Stimulated activated naive CD4-positive, alpha-beta T cell treated with Interleukin-2 at 50 U/mL for 16 hours (primary cell): ENCODE results near the gene SYTL1.

Experiments
- DNase-seq: peaks from one replicate; lab custom pipeline; 2025; lab: John Stamatoyannopoulos, UW

Gene SYTL1

GRCh38 chr1:27364696-27365371, 23.0 kb downstream of the SYTL1 start:
- DNase-seq: no peak

- DNase-seq: peak; percentile 73
These were observed 23.7 kb downstream of the SYTL1 start for GRCh38 chr1:27365372-27366112.

- peak; percentile 68 for DNase-seq
These were observed 24.2 kb downstream of the SYTL1 start for GRCh38 chr1:27366113-27366410.

- DNase-seq: peak; percentile 29
These were observed 24.8 kb downstream of the SYTL1 start, which contains the start of gene MAP3K6 for GRCh38 chr1:27366411-27367159. Gene MAP3K6 (minus strand): TSS chr1:27366961. CDS start chr1:27366597, 364 bp downstream.

GRCh38 chr1:27367160-27367650, 25.4 kb downstream of the SYTL1 start:
- no peak for DNase-seq

- no peak for DNase-seq
These were observed 27.2 kb downstream of the SYTL1 start for GRCh38 chr1:27368869-27369582.

- no peak for DNase-seq
These were observed 30.4 kb downstream of the SYTL1 start for GRCh38 chr1:27372022-27372807.

GRCh38 chr1:27372808-27373690, 31.2 kb downstream of the SYTL1 start:
- no peak for DNase-seq

- DNase-seq: no peak
These were observed 32.7 kb downstream of the SYTL1 start, which contains the start of gene FCN3 for GRCh38 chr1:27374362-27375086. Gene FCN3 (minus strand): TSS chr1:27374824. CDS start chr1:27374818, 6 bp downstream.

GRCh38 chr1:27377760-27378495, 36.1 kb downstream of the SYTL1 start:
- no peak for DNase-seq

GRCh38 chr1:27379564-27380122, 37.8 kb downstream of the SYTL1 start:
- no peak for DNase-seq

GRCh38 chr1:27380224-27380623, 38.4 kb downstream of the SYTL1 start:
- DNase-seq: no peak

- DNase-seq: no peak
These were observed 39.2 kb downstream of the SYTL1 start for GRCh38 chr1:27380766-27381733.

GRCh38 chr1:27381969-27382762, 40.3 kb downstream of the SYTL1 start:
- no peak for DNase-seq

GRCh38 chr1:27383039-27383605, 41.3 kb downstream of the SYTL1 start, which contains the start of gene CD164L2:
Gene CD164L2 (minus strand): TSS chr1:27383333. CDS start chr1:27383239, 94 bp downstream.
- DNase-seq: peak; percentile 36

GRCh38 chr1:27383661-27384060, 41.8 kb downstream of the SYTL1 start:
- DNase-seq: no peak
